A549 (cell line): Measurements from ENCODE around the gene BCAT1. TPM values are rescaled to one million over a fixed set of nuclear protein-coding genes. Genes with fewer than 3 reads are reported as not detected.

Experiments
- ATAC-seq, 2 experiments: fragments of 200-7000 bp in 1 of 2; fragments of >200 bp in 1 of 2; cut with Nextera tagmentation in 1 of 2; cut with Tn5 transposase in 1 of 2; 3 replicates each; pipeline versions ENCODE4 v1.8.0 to v1.9.1; 2018 to 2020; ENCODE audit warnings: mild to moderate bottlenecking in 1 of 2, moderate library complexity in 1 of 2
- CTCF ChIA-PET: fragments of 300-600 bp; sonication (Branson Sonifier 250); formaldehyde crosslinking; extraction: SDS; loops from one replicate; lab custom pipeline; 2021; ENCODE audit warnings: antibody characterized with exemption, inconsistent platforms; lab: Yijun Ruan, JAX
- POLR2A ChIA-PET: fragments of 350-600 bp; formaldehyde crosslinking; extraction: SDS; loops from one replicate; lab custom pipeline; 2021; ENCODE audit warnings: antibody characterized with exemption, inconsistent platforms; lab: Yijun Ruan, JAX
- DNase-seq, 2 experiments: peaks; one replicate each; pipeline versions ENCODE4 v3.0.0 to v3.0.0-alpha.2; 2011 to 2016; ENCODE audit warnings: low read depth in 1 of 2, low spot score in 1 of 2
- FAIRE-seq: peaks from 2 replicates; lab custom pipeline; 2011; peaks lifted over from hg19 to GRCh38; lab: Jason Lieb, UNC
- H3K27ac ChIP-seq, 2 experiments: fragments of >200 bp; sonication (Bioruptor Twin); formaldehyde crosslinking; 3 replicates each; pipeline ENCODE4 v1.5.1; 2016 to 2017
- H3K4me1 ChIP-seq: fragments of >200 bp; sonication (Bioruptor Twin); formaldehyde crosslinking; 3 replicates; pipeline ENCODE4 v1.6.1; 2016
- H3K4me2 ChIP-seq: fragments of >200 bp; sonication (Bioruptor Twin); formaldehyde crosslinking; 3 replicates; pipeline ENCODE4 v1.6.1; 2016
- H3K4me3 ChIP-seq: fragments of >200 bp; sonication (Bioruptor Twin); formaldehyde crosslinking; 3 replicates; pipeline ENCODE4 v1.5.1; 2016
- H3K9me3 ChIP-seq: fragments of >200 bp; sonication (Bioruptor Twin); formaldehyde crosslinking; 3 replicates; pipeline ENCODE4 v1.6.1; 2016
- CBX2 ChIP-seq: fragments of 200-600 bp; sonication (generic); IDR thresholded peaks from 2 replicates; pipeline ENCODE4 v1.6.1; 2016; ENCODE audit warnings: low read depth, mild to moderate bottlenecking, borderline replicate concordance
- CBX8 ChIP-seq: fragments of 200-600 bp; sonication (generic); IDR thresholded peaks from 2 replicates; pipeline ENCODE4 v1.6.1; 2016
- CEBPB ChIP-seq, 2 experiments: fragments of >200 bp in 1 of 2; sonication (Bioruptor Twin) in 1 of 2; formaldehyde crosslinking in 1 of 2; IDR thresholded peaks; 2 replicates each; pipeline ENCODE4 v1.6.1; 2012 to 2016
- CTCF ChIP-seq: fragments of >200 bp; sonication (Bioruptor Twin); formaldehyde crosslinking; IDR thresholded peaks from 3 replicates; pipeline ENCODE4 v1.5.1; 2016
- EHMT2 ChIP-seq: fragments of 200-600 bp; sonication (generic); IDR thresholded peaks from 2 replicates; pipeline ENCODE4 v1.6.1; 2016; ENCODE audit warnings: antibody characterized with exemption, low read depth, mild to moderate bottlenecking, moderate library complexity
- ELK1 ChIP-seq: fragments of 150-350 bp; IDR thresholded peaks from 2 replicates; pipeline ENCODE4 v1.6.1; 2014; ENCODE audit warnings: low read depth, mild to moderate bottlenecking, low read length
- FOSB ChIP-seq: fragments of 250-450 bp; sonication (Bioruptor Pico); IDR thresholded peaks from 2 replicates; pipeline ENCODE4 v1.5.0; 2020; ENCODE audit warnings: mild to moderate bottlenecking, moderate library complexity
- HMGXB4 ChIP-seq: fragments of 250-450 bp; sonication (Bioruptor Pico); IDR thresholded peaks from 2 replicates; pipeline ENCODE4 v1.5.0; 2021; ENCODE audit warnings: mild to moderate bottlenecking, moderate library complexity, borderline replicate concordance
- HOXB5 ChIP-seq: fragments of 250-450 bp; sonication (Bioruptor Pico); IDR thresholded peaks from 2 replicates; pipeline ENCODE4 v1.5.0; 2020; ENCODE audit warnings: mild to moderate bottlenecking, moderate library complexity
- KDM1A ChIP-seq: fragments of 200-600 bp; sonication (generic); IDR thresholded peaks from 2 replicates; pipeline ENCODE4 v1.6.1; 2016; ENCODE audit warnings: low read depth, mild to moderate bottlenecking
- KDM5A ChIP-seq: fragments of 200-600 bp; sonication (generic); IDR thresholded peaks from 2 replicates; pipeline ENCODE4 v1.6.1; 2016; ENCODE audit warnings: antibody characterized with exemption, mild to moderate bottlenecking
- MAX ChIP-seq: IDR thresholded peaks from 2 replicates; pipeline ENCODE4 v1.6.1; 2012
- MAZ ChIP-seq: fragments of 150-350 bp; IDR thresholded peaks from 2 replicates; pipeline ENCODE4 v1.6.1; 2014; ENCODE audit warnings: antibody characterized with exemption, low read depth, low read length, borderline replicate concordance
- MYC ChIP-seq: IDR thresholded peaks from 2 replicates; pipeline ENCODE4 v1.6.1; 2012; ENCODE audit warnings: mild to moderate bottlenecking, inconsistent platforms, low read length, improper control_type of control experiment, borderline replicate concordance
- NPAS2 ChIP-seq: fragments of 250-450 bp; sonication (Bioruptor Pico); IDR thresholded peaks from 2 replicates; pipeline ENCODE4 v1.8.0; 2022; ENCODE audit warnings: mild to moderate bottlenecking, moderate library complexity, borderline replicate concordance
- PBX3 ChIP-seq: IDR thresholded peaks from 2 replicates; pipeline ENCODE4 v1.6.1; 2012
- POLR2AphosphoS2 ChIP-seq: conservative IDR thresholded peaks from 2 replicates; pipeline ENCODE4 v1.6.1; 2012; ENCODE audit warnings: low read length, improper control_type of control experiment, inconsistent platforms
- RAD21 ChIP-seq, 2 experiments: fragments of >200 bp in 1 of 2; sonication (Bioruptor Twin) in 1 of 2; formaldehyde crosslinking in 1 of 2; IDR thresholded peaks in 1 of 2; conservative IDR thresholded peaks in 1 of 2; 2 replicates in 1 of 2; 3 replicates in 1 of 2; pipeline ENCODE4 v1.6.1; 2012 to 2018; ENCODE audit warnings: inconsistent platforms in 1 of 2
- RCOR1 ChIP-seq: fragments of 150-350 bp; IDR thresholded peaks from 2 replicates; pipeline ENCODE4 v1.6.1; 2014; ENCODE audit warnings: antibody characterized with exemption, low read length, low read depth
- RNF2 ChIP-seq: fragments of 200-600 bp; sonication (generic); IDR thresholded peaks from 2 replicates; pipeline ENCODE4 v1.6.1; 2016; ENCODE audit warnings: low read depth, mild to moderate bottlenecking, antibody characterized with exemption, moderate library complexity, borderline replicate concordance
- SMC3 ChIP-seq: fragments of >200 bp; sonication (Bioruptor Twin); formaldehyde crosslinking; IDR thresholded peaks from 3 replicates; pipeline ENCODE4 v1.6.1; 2018; ENCODE audit warnings: inconsistent platforms
- SREBF2 ChIP-seq: fragments of 450-650 bp; IDR thresholded peaks from 2 replicates; pipeline ENCODE4 v1.6.1; 2014; ENCODE audit warnings: mild to moderate bottlenecking, moderate library complexity
- TP53 ChIP-seq: fragments of 250-450 bp; sonication (Bioruptor Pico); IDR thresholded peaks from 2 replicates; pipeline ENCODE4 v1.5.0; 2021; ENCODE audit warnings: mild to moderate bottlenecking, moderate library complexity
- ZC3H11A ChIP-seq: fragments of 450-650 bp; IDR thresholded peaks from 2 replicates; pipeline ENCODE4 v1.6.1; 2014; ENCODE audit warnings: antibody characterized with exemption, mild to moderate bottlenecking
- ZFP36 ChIP-seq: fragments of 450-650 bp; IDR thresholded peaks from 2 replicates; pipeline ENCODE4 v1.6.1; 2014; ENCODE audit warnings: borderline replicate concordance; ENCODE audit not compliant: partially characterized antibody
- WGBS: methylation state at CpG from one replicate; pipeline ENCODE4 v1.1.6; 2017; ENCODE audit errors: missing lambda C conversion rate; 5-methylcytosine and 5-hydroxymethylcytosine counted together
- polyA plus RNA-seq, 4 experiments: library from polyadenylated mRNA; depleted of rRNA in 3 of 4; stranded (reverse); fragments of >200 nt; fragmentation: RNase III in 1 of 4; extraction: RNeasy Plus Mini Kit Qiagen cat#74134 plus additional on column Dnase treatment in 1 of 4; gene quantifications; 2 replicates in 3 of 4; 3 replicates in 1 of 4; pipeline ENCODE4 v1.2.3, GENCODE V29; 2011 to 2017

The BCAT1 gene
- polyA plus RNA-seq, 2 of the 4 experiments (the other 2 are of a cell fraction) = 10.5 to 14.6 TPM

- H3K4me3 ChIP-seq = peak overlapping the region; percentile 60
- peaks cover 9% of the 10 kb centered on the region; the same call in 2 of the 3 replicates for H3K4me1 ChIP-seq
- ChIA-PET CTCF (no interaction called here), POLR2A (no interaction called here)
- no peak for FAIRE-seq
- H3K27ac ChIP-seq = peak overlapping the region; percentile 75 to 93
- DNase-seq = peak; percentile 22 to 31
- TF ChIP-seq SREBF2 = no peak
- no peak for TF ChIP-seq MAX
- TF ChIP-seq POLR2AphosphoS2 = no peak
- no peak for TF ChIP-seq RNF2
- TF ChIP-seq CBX2 = no peak
- TF ChIP-seq FOSB = no peak
- no peak for TF ChIP-seq CTCF
- TF ChIP-seq EHMT2 = no peak
- TF ChIP-seq RAD21 (conservative IDR thresholded peaks at IDR 0.05 in 1 of 2, IDR thresholded peaks at IDR 0.05 in 1 of 2) = no peak
- TF ChIP-seq KDM1A = no peak
- no peak for TF ChIP-seq HOXB5 (CRISPR knock-in tag)
- TF ChIP-seq KDM5A = no peak
- TF ChIP-seq ZFP36 = no peak
- TF ChIP-seq MYC = no peak
- TF ChIP-seq ZC3H11A = no peak
- TF ChIP-seq NPAS2 (CRISPR knock-in tag) = no peak
- no peak for TF ChIP-seq CBX8
- ATAC-seq = peak; percentile 61 to 76; a peak in 4 of 6 replicates
- H3K9me3 ChIP-seq = no peaks in the 10 kb centered on the region
- H3K4me2 ChIP-seq = peak overlapping the region; percentile 85
- WGBS = 2% methylated on average over 14 of the region's 14 CpGs
Observed at GRCh38 chr12:24948420-24948756, 513 bp downstream of the BCAT1 start.

- POLR2A ChIA-PET = no interaction called here
- TF ChIP-seq SMC3 (no peak), HMGXB4 (no peak), ELK1 (no peak), RCOR1 (no peak), TP53 (no peak), PBX3 (no peak), ZFP36 (no peak), CEBPB (IDR thresholded peaks at IDR 0.05) (no peak), MAZ (no peak)
- peak overlapping the region; percentile 60 for H3K4me3 ChIP-seq
- H3K9me3 ChIP-seq = no peaks in the 10 kb centered on the region
- H3K27ac ChIP-seq = peak overlapping the region; percentile 75 to 93
- 55% methylated on average over 12 of the region's 12 CpGs for WGBS
- ATAC-seq = no peak; a peak in 2 of 6 replicates
- peaks cover 9% of the 10 kb centered on the region; the same call in 2 of the 3 replicates for H3K4me1 ChIP-seq
- peak overlapping the region; percentile 85 for H3K4me2 ChIP-seq
- CTCF ChIA-PET = interaction anchor here (1.2 kb wide), 1 partner anchor 440 kb away, joined by 3 read pairs; no protein-coding TSS in a partner anchor
- DNase-seq = no peak
- FAIRE-seq = no peak
Observed at GRCh38 chr12:24947541-24948419, 1.1 kb downstream of the BCAT1 start.
